OCI-LY3 (cell line): Measurements from ENCODE around the gene LRRC4C.

Experiments
- EZH2phosphoT487 ChIP-seq: fragments of 200-600 bp; shearing (Covaris generic); IDR thresholded peaks from 2 replicates; pipeline ENCODE4 v1.6.1; 2018; ENCODE audit warnings: antibody characterized with exemption, mixed run types, low read depth
- TF ChIP-seq, protein P1 (sequence below): fragments of 200-600, 300-600 bp; sonication (generic); IDR thresholded peaks from 2 replicates; pipeline ENCODE4 v1.5.1; 2014; ENCODE audit warnings: antibody characterized with exemption, low read length, low read depth

DNA sequence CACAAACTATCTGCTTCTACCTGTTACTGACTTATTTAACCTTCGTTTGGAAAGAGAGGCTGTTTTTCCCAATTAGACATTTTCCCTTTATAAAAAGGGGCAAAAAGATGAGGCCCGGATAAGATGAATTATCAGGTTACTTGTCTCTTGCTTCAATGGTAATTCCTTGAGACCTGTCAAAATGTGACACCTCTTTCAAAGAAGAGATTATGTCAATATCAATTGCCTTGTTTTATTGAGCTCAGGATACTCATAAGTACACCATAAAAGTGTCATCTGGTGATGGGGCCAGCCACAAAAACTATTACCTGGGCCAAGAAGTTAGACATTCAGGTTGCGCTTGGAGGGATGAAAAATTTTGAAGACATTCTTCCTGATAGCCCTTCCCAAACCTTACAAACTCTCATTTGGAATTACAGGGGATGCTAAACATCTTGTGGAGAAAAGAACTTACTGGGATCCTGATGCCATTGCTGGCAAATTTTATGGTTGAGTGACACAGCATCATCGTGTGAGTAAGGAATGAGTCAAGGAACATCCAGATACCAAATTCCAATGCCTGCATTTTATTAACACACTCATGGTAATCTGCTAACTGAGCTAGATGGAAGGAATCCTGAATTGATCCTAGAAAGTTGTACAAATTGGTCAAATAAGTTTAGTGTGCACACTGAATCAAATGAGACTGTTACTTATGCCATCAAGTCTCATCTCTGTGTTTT is 1071.2 kb downstream of the LRRC4C start:
- TF ChIP-seq, protein P1, sequence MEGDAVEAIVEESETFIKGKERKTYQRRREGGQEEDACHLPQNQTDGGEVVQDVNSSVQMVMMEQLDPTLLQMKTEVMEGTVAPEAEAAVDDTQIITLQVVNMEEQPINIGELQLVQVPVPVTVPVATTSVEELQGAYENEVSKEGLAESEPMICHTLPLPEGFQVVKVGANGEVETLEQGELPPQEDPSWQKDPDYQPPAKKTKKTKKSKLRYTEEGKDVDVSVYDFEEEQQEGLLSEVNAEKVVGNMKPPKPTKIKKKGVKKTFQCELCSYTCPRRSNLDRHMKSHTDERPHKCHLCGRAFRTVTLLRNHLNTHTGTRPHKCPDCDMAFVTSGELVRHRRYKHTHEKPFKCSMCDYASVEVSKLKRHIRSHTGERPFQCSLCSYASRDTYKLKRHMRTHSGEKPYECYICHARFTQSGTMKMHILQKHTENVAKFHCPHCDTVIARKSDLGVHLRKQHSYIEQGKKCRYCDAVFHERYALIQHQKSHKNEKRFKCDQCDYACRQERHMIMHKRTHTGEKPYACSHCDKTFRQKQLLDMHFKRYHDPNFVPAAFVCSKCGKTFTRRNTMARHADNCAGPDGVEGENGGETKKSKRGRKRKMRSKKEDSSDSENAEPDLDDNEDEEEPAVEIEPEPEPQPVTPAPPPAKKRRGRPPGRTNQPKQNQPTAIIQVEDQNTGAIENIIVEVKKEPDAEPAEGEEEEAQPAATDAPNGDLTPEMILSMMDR, result no peak
- TF ChIP-seq EZH2phosphoT487, result no peak
